Caco-2 (cell line): Measurements from ENCODE around the gene SLC2A9. TPM values are rescaled to one million over a fixed set of nuclear protein-coding genes. Genes with fewer than 3 reads are reported as not detected.

Experiments
- BruUV-seq: library from RNA; stranded (reverse); fragments of 400-500 nt; replicated peaks from 2 replicates; lab custom pipeline; 2021; lab: Mats Ljungman, UMichigan
- CTCF ChIA-PET: fragments of 300-600 bp; sonication (Branson Sonifier 250); formaldehyde crosslinking; loops from one replicate; lab custom pipeline; 2022; ENCODE audit warnings: antibody characterized with exemption; lab: Charles Lee
- POLR2A ChIA-PET: fragments of 300-600 bp; sonication (Branson Sonifier 250); formaldehyde crosslinking; loops from one replicate; lab custom pipeline; 2022; ENCODE audit warnings: antibody characterized with exemption; lab: Charles Lee
- DNase-seq, 2 experiments: peaks; one replicate each; pipeline versions ENCODE4 v3.0.0 to v3.0.0-alpha.2; 2020 to 2022
- H3K27me3 ChIP-seq: replicated peaks from 2 replicates; pipeline ENCODE4 v1.6.0; 2011; ENCODE audit warnings: low read length; ENCODE audit not compliant: control insufficient read depth, insufficient read depth
- H3K36me3 ChIP-seq: 2 replicates; pipeline ENCODE4 v1.5.1; 2011; ENCODE audit warnings: low read length; ENCODE audit not compliant: control insufficient read depth, insufficient read depth
- H3K4me1 ChIP-seq: fragments of 250-450 bp; sonication (Bioruptor Pico); 2 replicates; pipeline ENCODE4 v1.5.1; 2020; ENCODE audit warnings: mild to moderate bottlenecking
- H3K4me3 ChIP-seq: 2 replicates; pipeline ENCODE4 v1.5.1; 2011; ENCODE audit warnings: low read depth, mild to moderate bottlenecking, control low read depth, low read length
- H3K9me3 ChIP-seq: fragments of 250-450 bp; sonication (Bioruptor Pico); 2 replicates; pipeline ENCODE4 v1.5.1; 2020; ENCODE audit warnings: mild to moderate bottlenecking, moderate library complexity
- H3K27ac Mint-ChIP-seq: one replicate; pipeline ENCODE4 v1.8.0; 2022; ENCODE audit warnings: mixed read lengths; ENCODE audit not compliant: unreplicated experiment
- H3K27me3 Mint-ChIP-seq: one replicate; pipeline ENCODE4 v1.8.0; 2022; ENCODE audit warnings: mixed read lengths; ENCODE audit not compliant: insufficient read depth, unreplicated experiment
- H3K36me3 Mint-ChIP-seq: one replicate; pipeline ENCODE4 v1.8.0; 2022; ENCODE audit warnings: mild to moderate bottlenecking, mixed read lengths; ENCODE audit not compliant: insufficient read depth, unreplicated experiment
- H3K4me1 Mint-ChIP-seq: one replicate; pipeline ENCODE4 v1.8.0; 2022; ENCODE audit warnings: low read depth, mixed read lengths; ENCODE audit not compliant: unreplicated experiment
- H3K4me3 Mint-ChIP-seq: one replicate; pipeline ENCODE4 v1.8.0; 2022; ENCODE audit warnings: mild to moderate bottlenecking, moderate library complexity, mixed read lengths; ENCODE audit not compliant: unreplicated experiment
- H3K9me3 Mint-ChIP-seq: one replicate; pipeline ENCODE4 v1.8.0; 2022; ENCODE audit warnings: mixed read lengths; ENCODE audit not compliant: unreplicated experiment
- CTCF ChIP-seq, 2 experiments: fragments of 200-600 bp in 1 of 2; IDR thresholded peaks; 1 replicate in 1 of 2; 2 replicates in 1 of 2; pipeline versions ENCODE4 v1.5.1 to v1.8.0; 2011 to 2022; ENCODE audit warnings: antibody characterized with exemption in 1 of 2, control low read depth in 1 of 2, inconsistent platforms in 1 of 2, low read depth in 1 of 2, low read length in 1 of 2, mild to moderate bottlenecking in 1 of 2, moderate library complexity in 1 of 2; ENCODE audit not compliant: insufficient read depth in 1 of 2, severe bottlenecking in 1 of 2, unreplicated experiment in 1 of 2
- intact Hi-C: fragments of 100-400 bp; cut with micrococcal nuclease; formaldehyde crosslinking; loops from one replicate; pipeline ENCODE4 v1.10.0; 2022; ENCODE audit not compliant: unreplicated experiment
- total RNA-seq: library from RNA; stranded (reverse); gene quantifications from 2 replicates; pipeline ENCODE4 v1.2.3, GENCODE V29; 2022

SLC2A9 gene
- total RNA-seq, 1 experiment from 2014 or later, result 21.0 TPM

GRCh38 chr4:10050261-10050661, 29.0 kb upstream of the SLC2A9 start:
- Mint-ChIP-seq H3K27me3 (no peaks in the 10 kb centered on the region), H3K27ac (peak overlapping the region; percentile 3), H3K4me3 (no peak overlapping the region), H3K9me3 (peaks cover 11% of the 10 kb centered on the region), H3K36me3 (peaks cover 11% of the 10 kb centered on the region), H3K4me1 (peaks cover 52% of the 10 kb centered on the region)
- CTCF ChIA-PET, result no interaction called here
- intact Hi-C loops, result no loop called here
- no peak overlapping the region for H3K4me3 ChIP-seq
- DNase-seq, result no peak
- no peak for TF ChIP-seq CTCF (IDR thresholded peaks at IDR 0.05; ENCODE audit: insufficient read depth in 1 of 2, low read depth in 1 of 2, low read length in 1 of 2, severe bottlenecking in 1 of 2, unreplicated experiment in 1 of 2)
- no peaks in the 10 kb centered on the region for H3K36me3 ChIP-seq
- H3K27me3 ChIP-seq, result no peaks in the 10 kb centered on the region
- BruUV-seq, result no TSS peak
- H3K9me3 ChIP-seq, result no peaks in the 10 kb centered on the region
- POLR2A ChIA-PET, result no interaction called here
- peaks cover 82% of the 10 kb centered on the region for H3K4me1 ChIP-seq

- BruUV-seq, result no TSS peak
- H3K27ac Mint-ChIP-seq, result peak overlapping the region; percentile 42
- Histone ChIP-seq H3K27me3 (no peaks in the 10 kb centered on the region), H3K36me3 (no peaks in the 10 kb centered on the region), H3K4me1 (peaks cover 76% of the 10 kb centered on the region), H3K4me3 (no peak overlapping the region), H3K9me3 (no peaks in the 10 kb centered on the region)
- DNase-seq, result peak; percentile 49 to 74
- H3K4me3 Mint-ChIP-seq, result peak overlapping the region; percentile 15
- intact Hi-C loops, result loop anchor here (1.0 kb wide), 1 partner anchor 32 kb away; no protein-coding TSS in a partner anchor
- peaks cover 20% of the 10 kb centered on the region for H3K9me3 Mint-ChIP-seq
- CTCF ChIA-PET, result interaction anchor here (1.3 kb wide), 1 partner anchor 30 kb away, joined by 4 read pairs; no protein-coding TSS in a partner anchor
- H3K4me1 Mint-ChIP-seq, result peaks cover 57% of the 10 kb centered on the region
- POLR2A ChIA-PET, result interaction anchor here (0.6 kb wide), 1 partner anchor 68 kb away, joined by 3 read pairs; the partner anchor contains the start of gene WDR1
- H3K36me3 Mint-ChIP-seq, result peaks cover 12% of the 10 kb centered on the region
- H3K27me3 Mint-ChIP-seq, result no peaks in the 10 kb centered on the region
- TF ChIP-seq CTCF (IDR thresholded peaks at IDR 0.05; ENCODE audit: insufficient read depth in 1 of 2, low read depth in 1 of 2, low read length in 1 of 2, severe bottlenecking in 1 of 2, unreplicated experiment in 1 of 2), result no peak
Measured at GRCh38 chr4:10048941-10049697, 27.8 kb upstream of the SLC2A9 start.

GRCh38 chr4:10047967-10048366, 26.7 kb upstream of the SLC2A9 start:
- no peak overlapping the region for H3K4me3 Mint-ChIP-seq
- ChIA-PET POLR2A (no interaction called here), CTCF (no interaction called here)
- TF ChIP-seq CTCF (IDR thresholded peaks at IDR 0.05; ENCODE audit: insufficient read depth in 1 of 2, low read depth in 1 of 2, low read length in 1 of 2, severe bottlenecking in 1 of 2, unreplicated experiment in 1 of 2), result no peak
- Histone ChIP-seq H3K27me3 (no peaks in the 10 kb centered on the region), H3K36me3 (no peaks in the 10 kb centered on the region), H3K4me3 (no peak overlapping the region), H3K9me3 (peaks cover 3% of the 10 kb centered on the region), H3K4me1 (peaks cover 72% of the 10 kb centered on the region)
- no TSS peak for BruUV-seq
- H3K27ac Mint-ChIP-seq, result peak overlapping the region; percentile 42
- no peaks in the 10 kb centered on the region for H3K27me3 Mint-ChIP-seq
- intact Hi-C loops, result no loop called here
- peaks cover 12% of the 10 kb centered on the region for H3K36me3 Mint-ChIP-seq
- peaks cover 23% of the 10 kb centered on the region for H3K9me3 Mint-ChIP-seq
- peaks cover 54% of the 10 kb centered on the region for H3K4me1 Mint-ChIP-seq
- no peak for DNase-seq
